Keratinocyte (primary cell): ENCODE data around the gene SRSF2. TPM values are rescaled to one million over a fixed set of nuclear protein-coding genes. Genes with fewer than 3 reads are reported as not detected.
A peak's percentile ranks its signal among the peaks of the same experiment; 100 is the strongest.

Experiments used
- DNase-seq: peaks from one replicate; pipeline ENCODE4 v3.0.0-alpha.2; 2011; ENCODE audit warnings: low read depth, missing footprints, low spot score
- FAIRE-seq: peaks from 2 replicates; lab custom pipeline; 2011; peaks lifted over from hg19 to GRCh38; lab: Jason Lieb, UNC
- H2AFZ ChIP-seq: 2 replicates; pipeline ENCODE4 v1.6.0; 2012; ENCODE audit warnings: low read length, control low read depth, inconsistent platforms; ENCODE audit not compliant: control insufficient read depth
- H3K27ac ChIP-seq: 2 replicates; pipeline ENCODE4 v1.5.1; 2011; ENCODE audit warnings: low read length; ENCODE audit not compliant: control insufficient read depth, insufficient read depth
- H3K27me3 ChIP-seq: 3 replicates; pipeline ENCODE4 v1.6.0; 2011; ENCODE audit warnings: low read length; ENCODE audit not compliant: control insufficient read depth, insufficient read depth; ENCODE audit errors: extremely low read depth
- H3K36me3 ChIP-seq, 2 experiments: 2 replicates in 1 of 2; 3 replicates in 1 of 2; pipeline ENCODE4 v1.5.1; 2011; ENCODE audit warnings: low read length in 2 of 2, mild to moderate bottlenecking in 1 of 2; ENCODE audit not compliant: control insufficient read depth in 2 of 2, insufficient read depth in 2 of 2; ENCODE audit errors: extremely low read depth in 1 of 2
- H3K4me1 ChIP-seq: 3 replicates; pipeline ENCODE4 v1.5.1; 2011; ENCODE audit warnings: low read length; ENCODE audit not compliant: control insufficient read depth, insufficient read depth; ENCODE audit errors: extremely low read depth
- H3K4me2 ChIP-seq: 3 replicates; pipeline ENCODE4 v1.6.0; 2011; ENCODE audit warnings: low read depth, low read length; ENCODE audit not compliant: control insufficient read depth, insufficient read depth; ENCODE audit errors: extremely low read depth
- H3K4me3 ChIP-seq, 3 experiments: fragments of 200-600 bp in 1 of 3; sonication (generic) in 1 of 3; 2 replicates in 2 of 3; 3 replicates in 1 of 3; pipeline ENCODE4 v1.5.1; 2011 to 2016; ENCODE audit warnings: low read length in 3 of 3, mild to moderate bottlenecking in 3 of 3, control low read depth in 2 of 3, inconsistent platforms in 1 of 3, low read depth in 1 of 3, mixed read lengths in 1 of 3, mixed run types in 1 of 3, moderate library complexity in 1 of 3; ENCODE audit not compliant: control insufficient read depth in 2 of 3, insufficient read depth in 2 of 3; ENCODE audit errors: extremely low read depth in 1 of 3
- H3K79me2 ChIP-seq: 2 replicates; pipeline ENCODE4 v1.6.0; 2012; ENCODE audit warnings: low read length; ENCODE audit not compliant: control insufficient read depth, insufficient read depth
- H3K9ac ChIP-seq: 3 replicates; pipeline ENCODE4 v1.6.0; 2011; ENCODE audit warnings: low read length; ENCODE audit not compliant: control insufficient read depth, insufficient read depth; ENCODE audit errors: extremely low read depth
- H3K9me1 ChIP-seq: 3 replicates; pipeline ENCODE4 v1.6.0; 2011; ENCODE audit warnings: low read length; ENCODE audit not compliant: control insufficient read depth, insufficient read depth; ENCODE audit errors: extremely low read depth
- H3K9me3 ChIP-seq: 2 replicates; pipeline ENCODE4 v1.5.1; 2012; ENCODE audit warnings: low read depth, low read length; ENCODE audit not compliant: control insufficient read depth
- H4K20me1 ChIP-seq: 3 replicates; pipeline ENCODE4 v1.6.0; 2011; ENCODE audit warnings: low read length; ENCODE audit not compliant: control insufficient read depth, insufficient read depth; ENCODE audit errors: extremely low read depth
- CTCF ChIP-seq, 3 experiments: IDR thresholded peaks in 1 of 3; conservative IDR thresholded peaks in 1 of 3; optimal IDR thresholded peaks in 1 of 3; 2 replicates in 2 of 3; 3 replicates in 1 of 3; pipeline versions ENCODE3 to v1.5.1; 2011; ENCODE audit warnings: low read length in 3 of 3, mild to moderate bottlenecking in 3 of 3, moderate library complexity in 2 of 3, control low read depth in 1 of 3, inconsistent platforms in 1 of 3; ENCODE audit not compliant: insufficient read depth in 2 of 3; ENCODE audit errors: extremely low read depth in 1 of 3
- EZH2 ChIP-seq: IDR thresholded peaks from one replicate; pipeline ENCODE4 v1.6.1; 2012; ENCODE audit warnings: inconsistent platforms, mild to moderate bottlenecking, low read length, moderate library complexity
- dilution Hi-C: fragments of 300-500 bp; cut with MboI; formaldehyde crosslinking; loops from one replicate; pipeline ENCODE4 v1.7.0; 2020; ENCODE audit warnings: low sequenced_read_pairs; ENCODE audit not compliant: extremely low pct_ligation_motif_present
- polyA plus RNA-seq, 5 experiments: library from polyadenylated mRNA; depleted of rRNA in 3 of 5; stranded (reverse) in 3 of 5; stranded (forward) in 1 of 5; unstranded in 1 of 5; fragments of >200 nt; gene quantifications; 1 replicate in 1 of 5; 2 replicates in 3 of 5; 3 replicates in 1 of 5; pipeline versions ENCODE4 v1.2.1 to v1.2.3, GENCODE V29; 2011 to 2012; ENCODE audit warnings: missing spikeins in 2 of 5, low read depth in 1 of 5, low replicate concordance in 1 of 5

SRSF2 gene
- polyA plus RNA-seq, 1 donor (not counting 4 experiments of a cell fraction or from before 2014, with no cell fraction given), result 249 TPM

GRCh38 chr17:76715496-76715830, 21.7 kb downstream of the SRSF2 start:
- Histone ChIP-seq H3K27ac (no peak overlapping the region), H3K27me3 (no peaks in the 10 kb centered on the region), H3K9ac (no peak overlapping the region)

GRCh38 chr17:76714822-76715495, 22.2 kb downstream of the SRSF2 start:
- H3K9me1 ChIP-seq, result no peaks in the 10 kb centered on the region
- no peak overlapping the region for H3K4me3 ChIP-seq
- no peak overlapping the region for H3K9ac ChIP-seq
- no peak overlapping the region for H2AFZ ChIP-seq
- H3K27ac ChIP-seq, result no peak overlapping the region
- H4K20me1 ChIP-seq, result no peaks in the 10 kb centered on the region
- H3K9me3 ChIP-seq, result no peaks in the 10 kb centered on the region
- peaks cover 6% of the 10 kb centered on the region for H3K79me2 ChIP-seq
- peaks cover 27 to 41% of the 10 kb centered on the region in 2 experiments for H3K36me3 ChIP-seq
- dilution Hi-C loops, result no loop called here
- no peak for DNase-seq
- H3K4me1 ChIP-seq, result peaks cover 9% of the 10 kb centered on the region
- H3K27me3 ChIP-seq, result no peaks in the 10 kb centered on the region
- H3K4me2 ChIP-seq, result no peak overlapping the region
- FAIRE-seq, result no peak
- TF ChIP-seq CTCF (optimal IDR thresholded peaks at IDR 0.05 in 1 of 3, IDR thresholded peaks at IDR 0.05 in 1 of 3, conservative IDR thresholded peaks at IDR 0.05 in 1 of 3; ENCODE audit: extremely low read depth in 1 of 3, insufficient read depth in 2 of 3, low read length in 3 of 3), result peak; percentile 62 to 83 (median 62)
- TF ChIP-seq EZH2, result no peak

More at GRCh38 chr17:76715496-76715830, 21.7 kb downstream of the SRSF2 start:
- DNase-seq, result no peak
- no peaks in the 10 kb centered on the region for H4K20me1 ChIP-seq
- H3K4me1 ChIP-seq, result peaks cover 9% of the 10 kb centered on the region
- H3K4me2 ChIP-seq, result no peak overlapping the region
- no peak overlapping the region for H2AFZ ChIP-seq
- no peak for FAIRE-seq
- no peak overlapping the region for H3K4me3 ChIP-seq
- TF ChIP-seq EZH2 (no peak), CTCF (optimal IDR thresholded peaks at IDR 0.05 in 1 of 3, IDR thresholded peaks at IDR 0.05 in 1 of 3, conservative IDR thresholded peaks at IDR 0.05 in 1 of 3; ENCODE audit: extremely low read depth in 1 of 3, insufficient read depth in 2 of 3, low read length in 3 of 3) (no peak)
- H3K36me3 ChIP-seq, result peaks cover 32 to 45% of the 10 kb centered on the region in 2 experiments
- dilution Hi-C loops, result no loop called here
- no peaks in the 10 kb centered on the region for H3K9me3 ChIP-seq
- peaks cover 8% of the 10 kb centered on the region for H3K79me2 ChIP-seq
- no peaks in the 10 kb centered on the region for H3K9me1 ChIP-seq
